ENCODE results near the gene UBE2E1.

DNA sequence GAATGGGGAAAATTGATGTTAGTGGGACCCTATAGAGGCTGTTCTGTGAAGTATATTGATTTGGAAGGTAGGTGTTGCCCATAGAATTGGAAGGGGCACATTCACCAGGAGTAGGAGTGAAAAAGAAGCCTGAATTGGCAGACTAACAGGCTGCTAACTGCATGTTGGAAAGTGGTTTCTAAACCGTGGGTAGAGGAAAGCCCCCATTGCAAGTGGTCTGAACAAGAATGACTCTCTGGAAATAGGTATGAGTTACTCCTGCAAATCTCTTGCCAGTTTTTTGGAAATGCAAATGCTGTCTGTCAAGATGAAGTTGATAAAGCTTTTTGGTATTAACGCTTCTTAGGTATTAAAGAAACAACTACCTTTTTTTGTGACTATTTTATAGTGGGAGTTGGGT lies 3.5 kb downstream of the UBE2E1 start:
- TF ChIP-seq FOXM1 (IDR thresholded peaks at IDR 0.05; ENCODE audit: borderline replicate concordance) (no peak), L3MBTL2 (conservative IDR thresholded peaks at IDR 0.05) (no peak), HDGF (IDR thresholded peaks at IDR 0.05; ENCODE audit: borderline replicate concordance) (no peak), PKNOX1 (IDR thresholded peaks at IDR 0.05) (0 out of 2 replicates have a peak, but pooled peaks have one; percentile 4), ARNT (IDR thresholded peaks at IDR 0.05) (no peak), NFRKB (IDR thresholded peaks at IDR 0.05) (no peak), TARDBP (IDR thresholded peaks at IDR 0.05) (no peak), BHLHE40 (IDR thresholded peaks at IDR 0.05; ENCODE audit: borderline replicate concordance) (no peak)
